Endothelial cell of umbilical vein (primary cell): ENCODE data around the gene PLEKHH2. TPM values are rescaled to one million over a fixed set of nuclear protein-coding genes. Genes with fewer than 3 reads are reported as not detected.
A peak's percentile ranks its signal among the peaks of the same experiment; 100 is the strongest.

Experiments used
- BruUV-seq: library from RNA; stranded (reverse); fragments of 400-500 nt; replicated peaks from 2 replicates; lab custom pipeline; 2021; lab: Mats Ljungman, UMichigan
- CTCF ChIA-PET: fragments of 300-600, 350-600 bp; sonication (Branson Sonifier 250); formaldehyde crosslinking; loops from one replicate; lab custom pipeline; 2021; ENCODE audit warnings: antibody characterized with exemption, inconsistent platforms; lab: Charles Lee
- POLR2A ChIA-PET: fragments of 300-600, 350-600 bp; sonication (Branson Sonifier 250); formaldehyde crosslinking; loops from one replicate; lab custom pipeline; 2021; ENCODE audit warnings: antibody characterized with exemption, inconsistent platforms; lab: Charles Lee
- DNase-seq: peaks from one replicate; pipeline ENCODE4 v3.0.0-alpha.2; 2011; ENCODE audit warnings: low read depth, low spot score
- FAIRE-seq: peaks from 2 replicates; lab custom pipeline; 2011; peaks lifted over from hg19 to GRCh38; lab: Jason Lieb, UNC
- H2AFZ ChIP-seq: 2 replicates; pipeline ENCODE4 v1.6.0; 2012; ENCODE audit warnings: low read depth, low read length, control low read depth, inconsistent platforms
- H3K27ac ChIP-seq: 2 replicates; pipeline ENCODE4 v1.5.1; 2011; ENCODE audit warnings: low read depth, mild to moderate bottlenecking, control low read depth, low read length, moderate library complexity; ENCODE audit not compliant: insufficient read depth
- H3K27me3 ChIP-seq, 2 experiments: 2 replicates each; pipeline versions ENCODE4 v1.6.0 to v1.6.1; 2011; ENCODE audit warnings: low read length in 2 of 2, mixed read lengths in 1 of 2; ENCODE audit not compliant: control insufficient read depth in 2 of 2, insufficient read depth in 2 of 2
- H3K36me3 ChIP-seq, 2 experiments: 2 replicates in 1 of 2; 3 replicates in 1 of 2; pipeline ENCODE4 v1.5.1; 2011; ENCODE audit warnings: low read length in 2 of 2, mild to moderate bottlenecking in 1 of 2, moderate library complexity in 1 of 2; ENCODE audit not compliant: control insufficient read depth in 2 of 2, insufficient read depth in 2 of 2; ENCODE audit errors: extremely low read depth in 1 of 2
- H3K4me1 ChIP-seq: 3 replicates; pipeline ENCODE4 v1.5.1; 2011; ENCODE audit warnings: mild to moderate bottlenecking, low read length; ENCODE audit not compliant: control insufficient read depth, insufficient read depth; ENCODE audit errors: extremely low read depth
- H3K4me2 ChIP-seq: 2 replicates; pipeline ENCODE4 v1.6.1; 2011; ENCODE audit warnings: low read length, control low read depth, mixed read lengths; ENCODE audit not compliant: insufficient read depth
- H3K4me3 ChIP-seq, 3 experiments: fragments of 200-600 bp in 1 of 3; sonication (generic), shearing (Covaris generic) in 1 of 3; replicated peaks in 1 of 3; 2 replicates each; pipeline ENCODE4 v1.5.1; 2011 to 2016; ENCODE audit warnings: control low read depth in 3 of 3, low read length in 3 of 3, mild to moderate bottlenecking in 2 of 3, inconsistent platforms in 1 of 3, low read depth in 1 of 3, moderate library complexity in 1 of 3; ENCODE audit not compliant: insufficient read depth in 1 of 3
- H3K79me2 ChIP-seq: 2 replicates; pipeline ENCODE4 v1.6.0; 2012; ENCODE audit warnings: low read length, inconsistent platforms; ENCODE audit not compliant: control insufficient read depth, insufficient read depth
- H3K9ac ChIP-seq: replicated peaks from 2 replicates; pipeline ENCODE3; 2011; ENCODE audit warnings: low read length, control low read depth; ENCODE audit not compliant: insufficient read depth; ENCODE audit errors: extremely low read depth
- H3K9me1 ChIP-seq: replicated peaks from 3 replicates; pipeline ENCODE4 v1.6.0; 2011; ENCODE audit warnings: mild to moderate bottlenecking, low read length; ENCODE audit not compliant: control insufficient read depth, insufficient read depth; ENCODE audit errors: extremely low read depth
- H3K9me3 ChIP-seq: replicated peaks from 2 replicates; pipeline ENCODE4 v1.5.1; 2012; ENCODE audit warnings: low read length, inconsistent platforms; ENCODE audit not compliant: control insufficient read depth, insufficient read depth
- H4K20me1 ChIP-seq: replicated peaks from 2 replicates; pipeline ENCODE3; 2011; ENCODE audit warnings: mild to moderate bottlenecking, low read length; ENCODE audit not compliant: control insufficient read depth, insufficient read depth; ENCODE audit errors: extremely low read depth
- EZH2 ChIP-seq: IDR thresholded peaks from 2 replicates; pipeline ENCODE4 v1.6.1; 2012; ENCODE audit warnings: borderline replicate concordance, low read depth, mild to moderate bottlenecking, moderate library complexity, low read length, inconsistent platforms; ENCODE audit not compliant: severe bottlenecking
- FOS ChIP-seq: IDR thresholded peaks from 2 replicates; pipeline ENCODE4 v1.6.1; 2011; ENCODE audit warnings: mild to moderate bottlenecking, low read length, moderate library complexity, borderline replicate concordance; ENCODE audit not compliant: insufficient read depth
- GATA2 ChIP-seq: IDR thresholded peaks from 2 replicates; pipeline ENCODE4 v1.7.0; 2011; ENCODE audit warnings: low read depth, mild to moderate bottlenecking, moderate library complexity, mixed read lengths, low read length; ENCODE audit not compliant: insufficient read length, insufficient read depth
- JUN ChIP-seq: IDR thresholded peaks from 2 replicates; pipeline ENCODE4 v1.6.1; 2011; ENCODE audit warnings: borderline replicate concordance, low read depth; ENCODE audit not compliant: insufficient read length, insufficient read depth
- MAX ChIP-seq: IDR thresholded peaks from 2 replicates; pipeline ENCODE4 v1.6.1; 2011; ENCODE audit not compliant: insufficient read depth, insufficient read length
- MYC ChIP-seq: IDR thresholded peaks from one replicate; pipeline ENCODE4 v1.6.1; 2011; ENCODE audit warnings: mild to moderate bottlenecking, low read depth, low read length
- POLR2A ChIP-seq: IDR thresholded peaks from 2 replicates; pipeline ENCODE4 v1.6.1; 2012; ENCODE audit warnings: low read depth, mild to moderate bottlenecking, control low read depth, low read length
- POLR2AphosphoS5 ChIP-seq: IDR thresholded peaks from 2 replicates; pipeline ENCODE4 v1.6.1; 2012; ENCODE audit warnings: low read depth, mild to moderate bottlenecking, control low read depth, low read length, moderate library complexity; ENCODE audit not compliant: insufficient read depth
- dilution Hi-C: fragments of 300-500 bp; cut with MboI; formaldehyde crosslinking; loops from one replicate; pipeline ENCODE4 v1.15.0; 2019; ENCODE audit warnings: low sequenced_read_pairs; ENCODE audit not compliant: extremely low pct_ligation_motif_present
- intact Hi-C: fragments of 100-400 bp; cut with micrococcal nuclease; formaldehyde crosslinking; loops from one replicate; pipeline ENCODE4 v1.10.0; 2022
- polyA plus RNA-seq, 4 experiments: library from polyadenylated mRNA; depleted of rRNA in 3 of 4; stranded (reverse) in 3 of 4; unstranded in 1 of 4; fragments of >200 nt; gene quantifications; 2 replicates each; pipeline versions ENCODE4 v1.2.1 to v1.2.3, GENCODE V29; 2011 to 2012; ENCODE audit warnings: missing spikeins in 1 of 4
- total RNA-seq: library from RNA; stranded (reverse); gene quantifications from 2 replicates; pipeline ENCODE4 v1.2.3, GENCODE V29; 2021
- TF ChIP-seq, protein P1 (sequence below), 2 donors: IDR thresholded peaks; 1 replicate in 1 of 2; 2 replicates in 1 of 2; pipeline ENCODE4 v1.5.1; 2011; ENCODE audit warnings: low read length in 2 of 2, mild to moderate bottlenecking in 2 of 2, moderate library complexity in 2 of 2, control low read depth in 1 of 2, inconsistent platforms in 1 of 2, low read depth in 1 of 2; ENCODE audit not compliant: insufficient read depth in 1 of 2; ENCODE audit errors: extremely low read depth in 1 of 2

The PLEKHH2 gene
- total and polyA plus RNA-seq, 2 donors (not counting 3 experiments of a cell fraction or from before 2014, with no cell fraction given): 0.41 to 0.58 TPM

DNA sequence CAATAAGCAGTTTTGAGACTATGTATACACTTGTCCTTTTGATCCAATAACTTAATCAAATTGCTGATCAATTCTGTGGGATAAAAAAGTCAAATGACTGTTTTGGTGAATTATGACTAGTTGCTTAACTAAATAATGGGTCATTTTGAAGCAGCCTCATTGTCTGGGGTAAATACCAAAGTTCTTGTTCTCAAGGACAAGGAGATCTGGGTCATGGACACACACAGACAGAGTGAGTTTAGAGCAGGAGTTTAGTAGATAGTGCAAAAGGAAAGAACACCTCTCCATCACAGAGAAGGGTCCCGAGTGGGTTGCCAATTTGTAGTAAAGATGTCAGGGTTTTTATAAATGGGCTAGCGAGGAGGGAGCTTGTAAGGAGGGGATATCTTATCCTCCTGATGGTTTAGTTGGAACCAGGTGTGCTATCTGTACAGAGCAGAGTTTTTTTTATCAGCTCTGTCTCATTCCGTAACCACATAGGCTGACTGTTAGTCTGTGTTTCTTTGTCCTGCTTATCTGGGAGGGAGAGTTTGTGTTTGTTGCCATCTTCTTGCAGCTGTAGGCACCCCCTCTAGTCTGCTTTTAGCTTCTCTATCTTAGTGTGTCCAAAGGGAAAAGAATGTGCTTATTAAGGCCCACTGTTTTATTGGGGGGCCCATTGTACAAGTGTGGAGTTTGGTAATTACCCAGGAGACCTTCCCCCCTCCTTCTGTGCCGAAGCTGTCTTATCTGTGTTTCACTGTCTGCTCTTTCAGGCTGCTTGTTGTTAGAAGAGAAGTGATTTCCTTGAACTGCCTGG, 87.9 kb downstream of the PLEKHH2 start:
- POLR2A ChIA-PET: no interaction called here
- TF ChIP-seq, protein P1, sequence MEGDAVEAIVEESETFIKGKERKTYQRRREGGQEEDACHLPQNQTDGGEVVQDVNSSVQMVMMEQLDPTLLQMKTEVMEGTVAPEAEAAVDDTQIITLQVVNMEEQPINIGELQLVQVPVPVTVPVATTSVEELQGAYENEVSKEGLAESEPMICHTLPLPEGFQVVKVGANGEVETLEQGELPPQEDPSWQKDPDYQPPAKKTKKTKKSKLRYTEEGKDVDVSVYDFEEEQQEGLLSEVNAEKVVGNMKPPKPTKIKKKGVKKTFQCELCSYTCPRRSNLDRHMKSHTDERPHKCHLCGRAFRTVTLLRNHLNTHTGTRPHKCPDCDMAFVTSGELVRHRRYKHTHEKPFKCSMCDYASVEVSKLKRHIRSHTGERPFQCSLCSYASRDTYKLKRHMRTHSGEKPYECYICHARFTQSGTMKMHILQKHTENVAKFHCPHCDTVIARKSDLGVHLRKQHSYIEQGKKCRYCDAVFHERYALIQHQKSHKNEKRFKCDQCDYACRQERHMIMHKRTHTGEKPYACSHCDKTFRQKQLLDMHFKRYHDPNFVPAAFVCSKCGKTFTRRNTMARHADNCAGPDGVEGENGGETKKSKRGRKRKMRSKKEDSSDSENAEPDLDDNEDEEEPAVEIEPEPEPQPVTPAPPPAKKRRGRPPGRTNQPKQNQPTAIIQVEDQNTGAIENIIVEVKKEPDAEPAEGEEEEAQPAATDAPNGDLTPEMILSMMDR (IDR thresholded peaks at IDR 0.05; ENCODE audit: extremely low read depth in 1 of 2, insufficient read depth in 1 of 2, low read depth in 1 of 2, low read length in 2 of 2): no peak
- TF ChIP-seq MYC (no peak), FOS (no peak)
- FAIRE-seq: no peak
- Histone ChIP-seq H3K4me2 (no peak overlapping the region), H3K36me3 (no peaks in the 10 kb centered on the region), H3K4me3 (no peak overlapping the region), H3K27me3 (no peaks in the 10 kb centered on the region), H3K79me2 (no peaks in the 10 kb centered on the region), H3K9ac (no peak overlapping the region), H3K9me1 (no peaks in the 10 kb centered on the region), H3K9me3 (no peaks in the 10 kb centered on the region), H3K4me1 (peaks cover 9% of the 10 kb centered on the region), H3K27ac (no peak overlapping the region), H4K20me1 (no peaks in the 10 kb centered on the region), H2AFZ (peak overlapping the region; percentile 54)
- dilution Hi-C loops (no loop called here), intact Hi-C loops (no loop called here)
- CTCF ChIA-PET: interaction anchor here (0.7 to 1.3 kb wide), 3 partner anchors 24 to 57 kb away, joined by 3 to 6 read pairs (median 3); no protein-coding TSS in a partner anchor
- DNase-seq: no peak
- no TSS peak for BruUV-seq

DNA sequence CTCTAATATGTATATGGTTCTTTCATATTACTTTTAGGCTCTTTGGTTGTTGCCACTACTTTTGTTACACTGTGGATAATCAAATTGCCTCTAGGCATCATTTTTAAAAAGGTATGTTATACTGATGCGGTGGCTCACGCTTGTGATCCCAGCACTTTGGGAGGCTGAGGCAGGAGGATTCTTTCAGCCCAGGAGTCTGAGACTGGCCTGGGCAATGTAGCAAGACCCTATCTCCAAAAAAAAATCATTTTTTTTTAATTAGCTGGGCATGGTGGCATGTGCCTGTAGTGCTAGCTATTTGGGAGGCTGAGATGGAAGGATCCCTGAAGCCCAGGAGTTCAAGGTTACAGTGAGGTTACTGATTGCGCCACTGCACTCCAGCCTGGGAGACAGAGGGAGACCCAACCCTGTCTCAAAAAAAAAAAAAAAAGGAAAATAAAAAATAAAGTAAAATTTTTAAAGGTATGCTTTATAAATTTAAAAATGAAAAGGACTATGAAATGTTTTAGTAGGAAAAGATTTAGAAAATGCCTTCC, 88.7 kb downstream of the PLEKHH2 start:
- BruUV-seq: no TSS peak
- H3K9me3 ChIP-seq: no peaks in the 10 kb centered on the region
- peaks cover 9% of the 10 kb centered on the region for H3K4me1 ChIP-seq
- H3K27me3 ChIP-seq: no peaks in the 10 kb centered on the region
- DNase-seq (no peak), FAIRE-seq (no peak)
- H3K4me2 ChIP-seq: no peak overlapping the region
- H3K36me3 ChIP-seq: no peaks in the 10 kb centered on the region
- no peaks in the 10 kb centered on the region for H4K20me1 ChIP-seq
- intact Hi-C loops: loop anchor here (2.0 kb wide), 1 partner anchor 19 kb away; no protein-coding TSS in a partner anchor
- ChIA-PET POLR2A (no interaction called here), CTCF (interaction anchor here (1.0 to 1.3 kb wide), 2 partner anchors 26 to 56 kb away, joined by 3 to 6 read pairs; no protein-coding TSS in a partner anchor)
- H3K9ac ChIP-seq: no peak overlapping the region
- dilution Hi-C loops: no loop called here
- no peaks in the 10 kb centered on the region for H3K79me2 ChIP-seq
- H2AFZ ChIP-seq: no peak overlapping the region
- H3K4me3 ChIP-seq: no peak overlapping the region
- no peaks in the 10 kb centered on the region for H3K9me1 ChIP-seq
- TF ChIP-seq FOS (no peak), MYC (no peak), GATA2 (no peak), JUN (no peak), MAX (no peak), EZH2 (no peak), POLR2AphosphoS5 (no peak), POLR2A (no peak)
- TF ChIP-seq, protein P1 (IDR thresholded peaks at IDR 0.05; ENCODE audit: extremely low read depth in 1 of 2, insufficient read depth in 1 of 2, low read depth in 1 of 2, low read length in 2 of 2): no peak
- no peak overlapping the region for H3K27ac ChIP-seq
